Mesenteric fat pad (tissue), 1 donor: ENCODE data around the gene NOPCHAP1. TPM values are rescaled to one million over a fixed set of nuclear protein-coding genes. Genes with fewer than 3 reads are reported as not detected.

ENCODE experiments used
- DNase-seq: peaks from one replicate; pipeline ENCODE4 v3.0.0-alpha.2; 2020; ENCODE audit warnings: low spot score
- total RNA-seq: library from RNA; stranded (reverse); fragmentation: NEBNext Ultra II Directional; extraction: Animal tissue kit (Norgen Biotek cat#: 25700); gene quantifications from one replicate; pipeline ENCODE4 v1.2.1, GENCODE V29; 2021
- donor health status: DM: yes; HTN: yes; CAD: no.

NOPCHAP1 gene
- total RNA-seq, 1 donor from 2014 or later = 20.8 TPM

GRCh38 chr12:105018012-105018411 lies 31.9 kb downstream of the NOPCHAP1 start:
- DNase-seq = no peak

- DNase-seq = no peak
These were observed 32.7 kb downstream of the NOPCHAP1 start for GRCh38 chr12:105018776-105019175.

- DNase-seq = no peak
These were observed 34.3 kb downstream of the NOPCHAP1 start for GRCh38 chr12:105020241-105020962.

- DNase-seq = no peak
These were observed 38.8 kb downstream of the NOPCHAP1 start for GRCh38 chr12:105024928-105025327.

GRCh38 chr12:105025890-105026289 lies 39.8 kb downstream of the NOPCHAP1 start:
- DNase-seq = no peak

GRCh38 chr12:105026411-105026810 lies 40.3 kb downstream of the NOPCHAP1 start:
- no peak for DNase-seq

- DNase-seq = no peak
These were observed 45.0 kb downstream of the NOPCHAP1 start for GRCh38 chr12:105030820-105031807.

GRCh38 chr12:105032703-105033357 lies 46.7 kb downstream of the NOPCHAP1 start:
- no peak for DNase-seq

- DNase-seq = no peak
These were observed 47.7 kb downstream of the NOPCHAP1 start for GRCh38 chr12:105033851-105034250.

Other genes with a start within 250 kb of the NOPCHAP1 start
- gene SLC41A2, start 28.0 kb upstream of the NOPCHAP1 start, total RNA-seq = 36.5 TPM
- 21.1 TPM for gene ALDH1L2, start 98.1 kb downstream of the NOPCHAP1 start, total RNA-seq
- 62.3 TPM for gene WASHC4, start 121.4 kb downstream of the NOPCHAP1 start, total RNA-seq
- 55.1 TPM for gene APPL2, start 249.9 kb downstream of the NOPCHAP1 start, total RNA-seq